ENCODE data around the gene PKN1. TPM values are rescaled to one million over a fixed set of nuclear protein-coding genes. Genes with fewer than 3 reads are reported as not detected.

PKN1 gene
- total RNA-seq, 2 donors from 2014 or later: 103 to 141 TPM

- Histone ChIP-seq H3K27me3 (ENCODE audit: control insufficient read depth, insufficient read depth, low read length, poor library complexity, severe bottlenecking) (no peaks in the 10 kb centered on the region), H3K27ac (ENCODE audit: low read depth, low read length) (no peak overlapping the region), H3K4me1 (ENCODE audit: control insufficient read depth, insufficient read depth, low read length) (peaks cover 8% of the 10 kb centered on the region), H3K36me3 (ENCODE audit: control insufficient read depth, insufficient read depth, low read length) (peaks cover 20% of the 10 kb centered on the region), H3K4me3 (ENCODE audit: low read length) (no peak overlapping the region), H3K9ac (ENCODE audit: extremely low read depth, low read length, poor library complexity, severe bottlenecking) (no peak overlapping the region), H3K9me3 (ENCODE audit: control insufficient read depth, low read length) (no peaks in the 10 kb centered on the region)
- H3K36me3 Mint-ChIP-seq (ENCODE audit: low read depth): peaks cover 19% of the 10 kb centered on the region
- peak overlapping the region; percentile 88 for H3K4me3 Mint-ChIP-seq
- TF ChIP-seq CTCF (conservative IDR thresholded peaks at IDR 0.05): no peak
- peaks cover 26% of the 10 kb centered on the region for H3K4me1 Mint-ChIP-seq
- WGBS, 2 experiments (ENCODE audit: insufficient coverage in 1 of 2, insufficient read length in 1 of 2): 79 to 88% methylated on average over 2 of the region's 2 CpGs
- H3K27me3 Mint-ChIP-seq (ENCODE audit: insufficient read depth): no peaks in the 10 kb centered on the region
- no peak for DNase-seq
- H3K9me3 Mint-ChIP-seq: no peaks in the 10 kb centered on the region
- peak overlapping the region; percentile 74 for H3K27ac Mint-ChIP-seq
These were observed 86.8 kb downstream of the PKN1 start for GRCh38 chr19:14519860-14520407.

DNA sequence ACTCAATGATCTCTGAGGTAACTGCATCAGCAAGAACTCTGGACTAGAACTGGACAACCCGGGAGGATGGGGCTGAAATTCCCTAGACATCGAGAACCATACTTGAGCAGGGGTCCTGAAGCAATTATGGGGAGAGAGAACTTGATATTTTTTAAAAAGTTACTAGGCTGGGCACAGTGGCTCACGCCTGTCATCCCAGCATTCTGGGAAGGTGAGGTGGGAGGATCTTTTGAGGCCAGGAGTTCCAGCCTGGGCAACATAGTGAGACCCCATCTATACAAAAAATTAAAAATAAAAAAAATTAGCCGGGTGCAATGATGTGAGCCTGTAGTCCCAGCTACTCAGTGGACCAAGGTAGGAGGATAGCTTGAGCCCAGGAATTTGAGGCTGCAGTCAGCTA, 87.4 kb downstream of the PKN1 start:
- Mint-ChIP-seq H3K27me3 (ENCODE audit: insufficient read depth) (no peaks in the 10 kb centered on the region), H3K4me3 (no peak overlapping the region), H3K9me3 (no peaks in the 10 kb centered on the region), H3K36me3 (ENCODE audit: low read depth) (peaks cover 13% of the 10 kb centered on the region), H3K4me1 (peaks cover 22% of the 10 kb centered on the region), H3K27ac (no peak overlapping the region)
- no peak overlapping the region for H3K4me3 ChIP-seq (ENCODE audit: low read length)
- no peak for DNase-seq
- peaks cover 7% of the 10 kb centered on the region for H3K4me1 ChIP-seq (ENCODE audit: control insufficient read depth, insufficient read depth, low read length)
- WGBS, 2 experiments (ENCODE audit: insufficient coverage in 1 of 2, insufficient read length in 1 of 2): 83 to 91% methylated on average over 3 to 4 of the region's 4 CpGs
- no peaks in the 10 kb centered on the region for H3K9me3 ChIP-seq (ENCODE audit: control insufficient read depth, low read length)
- H3K27me3 ChIP-seq (ENCODE audit: control insufficient read depth, insufficient read depth, low read length, poor library complexity, severe bottlenecking): no peaks in the 10 kb centered on the region
- no peak overlapping the region for H3K27ac ChIP-seq (ENCODE audit: low read depth, low read length)
- H3K36me3 ChIP-seq (ENCODE audit: control insufficient read depth, insufficient read depth, low read length): peaks cover 14% of the 10 kb centered on the region
- TF ChIP-seq CTCF (conservative IDR thresholded peaks at IDR 0.05): no peak
- H3K9ac ChIP-seq (ENCODE audit: extremely low read depth, low read length, poor library complexity, severe bottlenecking): no peak overlapping the region

Other genes starting within 250 kb of the PKN1 start
- 10 to 100 TPM; 70.8 to 82.6 TPM for gene ADGRL1, start 227.1 kb upstream of the PKN1 start, total RNA-seq
- gene ADGRE5, start 51.9 kb upstream of the PKN1 start, total RNA-seq: 1 to 10 TPM in 1 of 2 donors, under 1 TPM in 1; 0.60 to 1.2 TPM
- gene DDX39A, start 14.0 kb upstream of the PKN1 start, total RNA-seq: 10 to 100 TPM; 82.5 to 86.1 TPM
- gene PTGER1, start 42.0 kb downstream of the PKN1 start, total RNA-seq: 1 to 10 TPM in 1 of 2 donors, under 1 TPM in 1; 0.81 to 1.0 TPM
- gene GIPC1, start 62.8 kb downstream of the PKN1 start, total RNA-seq: 10 to 100 TPM; 68.6 to 72.6 TPM
- gene DNAJB1, start 85.1 kb downstream of the PKN1 start, total RNA-seq: 10 to 100 TPM; 66.1 to 70.0 TPM
- gene TECR, start 96.3 kb downstream of the PKN1 start, total RNA-seq: 100 to 1,000 TPM; 127 to 140 TPM
- gene NDUFB7, start 138.8 kb downstream of the PKN1 start, total RNA-seq: 100 to 1,000 TPM; 127 to 141 TPM
- not detected for gene CLEC17A, start 149.8 kb downstream of the PKN1 start, total RNA-seq
- gene ADGRE3, start 241.5 kb downstream of the PKN1 start, total RNA-seq: not detected